Testis (tissue), 3 donors: ENCODE results near the gene CCR6. TPM values are rescaled to one million over a fixed set of nuclear protein-coding genes. Genes with fewer than 3 reads are reported as not detected.

ENCODE experiments used
- DNase-seq: peaks from one replicate; pipeline ENCODE4 v3.0.0-alpha.2; 2019
- H3K27ac ChIP-seq, 2 donors: fragments of 200-600 bp; sonication (generic); one replicate each; pipeline ENCODE4 v1.5.1; 2019
- H3K27me3 ChIP-seq: fragments of 200-600 bp; sonication (generic); one replicate; pipeline ENCODE4 v1.5.1; 2019
- H3K36me3 ChIP-seq: fragments of 200-600 bp; sonication (generic); one replicate; pipeline ENCODE4 v1.5.1; 2017; ENCODE audit warnings: low read depth; ENCODE audit errors: missing control alignments
- H3K4me1 ChIP-seq: fragments of 200-600 bp; sonication (generic); one replicate; pipeline ENCODE4 v1.5.1; 2019
- H3K4me3 ChIP-seq, 2 donors: fragments of 200-600 bp; sonication (generic); one replicate each; pipeline ENCODE4 v1.5.1; 2017 to 2019
- H3K9me3 ChIP-seq: fragments of 200-600 bp; sonication (generic); one replicate; pipeline ENCODE4 v1.5.1; 2017
- CTCF ChIP-seq, 3 experiments: fragments of 450-650 bp in 2 of 3; fragments of 200-600 bp in 1 of 3; sonication (generic) in 1 of 3; IDR thresholded peaks; one replicate each; pipeline ENCODE4 v1.5.1; 2016 to 2019; ENCODE audit warnings: antibody characterized with exemption in 3 of 3, mild to moderate bottlenecking in 2 of 3, moderate library complexity in 1 of 3
- POLR2A ChIP-seq: fragments of 450-650 bp; IDR thresholded peaks from one replicate; pipeline ENCODE4 v1.6.1; 2017; ENCODE audit warnings: antibody characterized with exemption, mild to moderate bottlenecking, moderate library complexity
- WGBS, 2 donors: methylation state at CpG; one replicate each; pipeline ENCODE4 v1.1.5; 2018; 5-methylcytosine and 5-hydroxymethylcytosine counted together
- intact Hi-C: fragments of 100-400 bp; cut with DNase I; formaldehyde crosslinking; loops from one replicate; pipeline ENCODE4 v1.15.1; 2023; ENCODE audit warnings: low total_unique reads
- polyA plus RNA-seq: library from polyadenylated mRNA; stranded (reverse); fragments of 350-450 nt; fragmentation: Illumina TruSeq; extraction: RNeasy Lipid Tissue Mini Kit (QIAGEN cat#74804); gene quantifications from one replicate; pipeline ENCODE4 v1.2.3, GENCODE V29; 2014; ENCODE audit warnings: low read depth, low replicate concordance; ENCODE audit not compliant: insufficient read depth
- total RNA-seq, 2 donors: library from RNA; depleted of rRNA; stranded (reverse); fragments of >200 nt; gene quantifications; one replicate each; pipeline ENCODE4 v1.2.3, GENCODE V29; 2016

The CCR6 gene
- total and polyA plus RNA-seq, 3 donors from 2014 or later: 0.87 to 5.3 TPM; not detected in 1

GRCh38 chr6:167118006-167118405 is 4.9 kb upstream of the CCR6 start:
- TF ChIP-seq CTCF (IDR thresholded peaks at IDR 0.05) (no peak), POLR2A (no peak)
- Histone ChIP-seq H3K4me3 (no peak overlapping the region), H3K9me3 (no peaks in the 10 kb centered on the region), H3K36me3 (no peaks in the 10 kb centered on the region), H3K27ac (no peak overlapping the region), H3K27me3 (no peaks in the 10 kb centered on the region), H3K4me1 (peaks cover 5% of the 10 kb centered on the region)
- no peak for DNase-seq
- intact Hi-C loops: no loop called here
- WGBS, 2 donors: 81 to 86% methylated on average over 7 of the region's 7 CpGs

GRCh38 chr6:167118839-167119238 is 4.1 kb upstream of the CCR6 start:
- H3K27ac ChIP-seq: no peak overlapping the region

GRCh38 chr6:167119670-167120582 is 3.0 kb upstream of the CCR6 start:
- no peaks in the 10 kb centered on the region for H3K27me3 ChIP-seq
- DNase-seq: no peak
- TF ChIP-seq POLR2A: no peak
- TF ChIP-seq CTCF (IDR thresholded peaks at IDR 0.05): no peak
- intact Hi-C loops: no loop called here
- H3K27ac ChIP-seq: peak overlapping the region in 1 of 2 donors; percentile 27
- no peak overlapping the region for H3K4me3 ChIP-seq
- no peaks in the 10 kb centered on the region for H3K36me3 ChIP-seq
- H3K9me3 ChIP-seq: no peaks in the 10 kb centered on the region
- H3K4me1 ChIP-seq: peaks cover 5% of the 10 kb centered on the region
- 74 to 82% methylated on average over 8 of the region's 8 CpGs for WGBS, 2 donors

More at GRCh38 chr6:167118839-167119238, 4.1 kb upstream of the CCR6 start:
- Histone ChIP-seq H3K9me3 (no peaks in the 10 kb centered on the region), H3K4me1 (peaks cover 5% of the 10 kb centered on the region), H3K4me3 (no peak overlapping the region), H3K27me3 (no peaks in the 10 kb centered on the region), H3K36me3 (no peaks in the 10 kb centered on the region)
- intact Hi-C loops: no loop called here
- DNase-seq: no peak
- WGBS, 2 donors: 88 to 97% methylated on average over 11 to 12 of the region's 12 CpGs
- no peak for TF ChIP-seq POLR2A
- TF ChIP-seq CTCF (IDR thresholded peaks at IDR 0.05): no peak

GRCh38 chr6:167120583-167120903 is 2.4 kb upstream of the CCR6 start:
- Histone ChIP-seq H3K4me3 (no peak overlapping the region), H3K9me3 (no peaks in the 10 kb centered on the region), H3K27ac (peak overlapping the region in 1 of 2 donors; percentile 27), H3K36me3 (no peaks in the 10 kb centered on the region), H3K4me1 (peaks cover 5% of the 10 kb centered on the region), H3K27me3 (no peaks in the 10 kb centered on the region)
- DNase-seq: no peak
- TF ChIP-seq CTCF (IDR thresholded peaks at IDR 0.05) (no peak), POLR2A (no peak)
- intact Hi-C loops: no loop called here
- 62 to 69% methylated on average over 1 of the region's 1 CpG for whole genome bisulfite sequencing, 2 donors
